Airway epithelial cell (primary cell): ENCODE measurements around the gene ARIH2. TPM values are rescaled to one million over a fixed set of nuclear protein-coding genes. Genes with fewer than 3 reads are reported as not detected.

Experiments
- total RNA-seq: library from RNA; depleted of rRNA; stranded (reverse); fragments of >200 nt; gene quantifications from 2 replicates; pipeline ENCODE4 v1.2.3, GENCODE V29; 2015

Gene ARIH2
- total RNA-seq, result 47.5 and 55.1 TPM in 2 replicates

DNA sequence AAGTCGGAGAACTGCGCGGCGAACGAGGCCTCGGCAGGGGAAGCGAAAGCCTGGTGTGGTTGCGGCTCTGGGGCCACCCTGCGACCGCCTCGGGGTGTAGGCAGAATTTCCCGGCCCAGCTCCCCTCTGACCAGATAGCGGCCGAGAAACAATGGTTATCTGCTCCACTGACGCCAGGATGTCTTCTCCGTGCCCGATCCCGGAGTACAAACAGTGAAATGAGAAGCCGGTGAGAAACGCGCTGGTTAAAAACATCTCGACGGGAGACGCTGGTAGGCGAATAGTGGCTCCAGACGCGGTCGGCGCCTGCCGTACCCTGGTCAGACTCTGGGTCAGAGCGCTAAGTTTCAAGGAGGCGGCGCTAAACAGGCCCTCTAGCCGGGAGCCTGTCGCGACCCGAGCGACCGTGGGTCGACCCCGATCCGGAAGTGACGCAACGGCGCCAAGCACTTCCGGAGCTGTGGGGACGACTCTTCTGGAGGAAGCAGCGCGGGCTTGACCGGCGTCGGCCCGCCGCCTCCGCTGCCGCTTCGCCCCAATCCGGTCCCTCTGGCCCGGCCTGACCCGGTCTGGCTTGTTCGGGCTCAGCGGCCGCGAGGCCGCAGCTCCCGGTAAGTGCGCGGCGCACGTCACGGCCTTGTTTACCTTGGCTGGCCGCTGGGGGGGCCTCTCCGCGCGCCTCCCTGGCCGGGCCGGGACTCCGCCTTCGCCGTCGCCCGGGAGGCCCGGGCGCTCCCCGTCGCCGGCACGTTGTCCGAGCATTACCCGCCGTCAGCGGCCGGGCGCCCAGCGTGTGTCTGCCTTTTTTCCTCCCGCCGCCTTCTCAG, at the start of gene ARIH2:
Gene ARIH2, plus strand, starts transcription at position 455 of the 827 bp plus-strand sequence. CDS start 8,717 bp downstream, outside the sequence.

DNA sequence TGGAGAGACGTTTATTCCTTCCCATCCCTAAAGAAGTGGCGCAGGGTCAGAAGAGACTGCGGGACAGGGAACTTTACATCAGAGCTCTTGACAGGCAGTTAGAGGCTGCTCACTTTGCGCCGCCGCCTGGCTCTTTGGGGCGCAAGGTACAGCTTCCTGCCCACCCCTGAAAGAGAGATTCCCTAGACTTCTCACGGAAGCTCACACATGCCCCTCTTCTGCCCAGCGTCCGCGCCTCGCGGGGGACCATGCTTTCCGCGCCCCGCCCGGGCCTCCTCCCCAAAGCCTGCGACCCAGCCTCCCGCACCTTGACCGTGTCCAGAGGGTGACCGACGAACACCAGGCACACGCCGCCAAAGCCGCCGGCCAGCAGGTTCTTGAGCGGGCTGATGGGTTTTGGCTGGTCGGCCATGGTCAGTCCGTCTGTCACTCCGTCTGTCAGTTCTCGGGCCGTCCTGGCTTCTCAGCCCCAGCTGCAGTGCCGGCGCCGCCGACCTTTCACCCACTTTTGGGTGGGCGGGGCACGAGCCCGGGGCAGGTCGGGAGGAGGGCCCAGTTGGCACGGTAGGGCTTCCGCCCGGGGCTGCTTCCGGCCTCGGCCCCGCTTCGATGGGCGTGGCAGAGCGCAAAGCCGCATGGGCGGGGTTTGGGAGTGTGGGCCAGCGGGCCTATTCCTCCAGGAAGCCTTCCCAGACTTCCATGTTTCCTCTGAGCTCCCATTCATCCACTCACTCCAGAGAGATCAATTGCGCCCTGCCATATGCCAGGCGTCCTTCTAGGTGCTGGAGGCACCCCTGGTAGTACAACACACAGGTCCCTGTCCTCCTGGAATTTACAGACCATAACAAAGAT, 20.0 kb upstream of the ARIH2 start, which contains the start of gene SLC25A20:
Gene SLC25A20, minus strand, starts transcription at position 500 of the 852 bp plus-strand sequence. Its CDS starts 88 bp downstream, at position 412.

DNA sequence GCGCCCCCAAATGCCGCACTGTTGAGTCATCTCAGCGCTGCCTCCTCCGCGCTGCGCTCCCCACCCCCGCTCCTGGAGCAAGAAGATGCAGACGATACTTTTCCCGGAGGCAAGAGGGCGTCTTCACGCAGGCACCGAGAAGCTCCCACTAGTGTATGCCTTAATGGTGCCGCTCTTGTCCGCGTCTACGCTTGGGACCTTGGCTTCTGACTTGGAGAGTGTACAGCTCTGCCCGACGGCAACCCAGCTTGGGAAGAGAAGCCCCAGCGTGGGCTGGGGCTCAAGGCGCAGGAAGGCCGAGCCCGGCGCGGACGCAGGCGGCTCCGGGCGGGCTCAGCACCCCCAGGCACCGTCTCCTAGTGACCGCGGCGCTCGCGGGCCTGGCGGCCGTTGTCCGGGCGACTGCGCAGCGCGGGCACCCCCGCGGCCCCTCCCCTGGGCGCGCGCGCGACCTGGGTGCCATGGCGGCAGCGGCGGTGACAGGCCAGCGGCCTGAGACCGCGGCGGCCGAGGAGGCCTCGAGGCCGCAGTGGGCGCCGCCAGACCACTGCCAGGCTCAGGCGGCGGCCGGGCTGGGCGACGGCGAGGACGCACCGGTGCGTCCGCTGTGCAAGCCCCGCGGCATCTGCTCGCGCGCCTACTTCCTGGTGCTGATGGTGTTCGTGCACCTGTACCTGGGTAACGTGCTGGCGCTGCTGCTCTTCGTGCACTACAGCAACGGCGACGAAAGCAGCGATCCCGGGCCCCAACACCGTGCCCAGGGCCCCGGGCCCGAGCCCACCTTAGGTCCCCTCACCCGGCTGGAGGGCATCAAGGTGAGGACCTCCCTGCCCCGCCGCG, 71.4 kb downstream of the ARIH2 start, which contains the start of gene P4HTM:
Gene P4HTM, plus strand, starts transcription at position 446 of the 840 bp plus-strand sequence. Its CDS starts 16 bp downstream, at position 462.

DNA sequence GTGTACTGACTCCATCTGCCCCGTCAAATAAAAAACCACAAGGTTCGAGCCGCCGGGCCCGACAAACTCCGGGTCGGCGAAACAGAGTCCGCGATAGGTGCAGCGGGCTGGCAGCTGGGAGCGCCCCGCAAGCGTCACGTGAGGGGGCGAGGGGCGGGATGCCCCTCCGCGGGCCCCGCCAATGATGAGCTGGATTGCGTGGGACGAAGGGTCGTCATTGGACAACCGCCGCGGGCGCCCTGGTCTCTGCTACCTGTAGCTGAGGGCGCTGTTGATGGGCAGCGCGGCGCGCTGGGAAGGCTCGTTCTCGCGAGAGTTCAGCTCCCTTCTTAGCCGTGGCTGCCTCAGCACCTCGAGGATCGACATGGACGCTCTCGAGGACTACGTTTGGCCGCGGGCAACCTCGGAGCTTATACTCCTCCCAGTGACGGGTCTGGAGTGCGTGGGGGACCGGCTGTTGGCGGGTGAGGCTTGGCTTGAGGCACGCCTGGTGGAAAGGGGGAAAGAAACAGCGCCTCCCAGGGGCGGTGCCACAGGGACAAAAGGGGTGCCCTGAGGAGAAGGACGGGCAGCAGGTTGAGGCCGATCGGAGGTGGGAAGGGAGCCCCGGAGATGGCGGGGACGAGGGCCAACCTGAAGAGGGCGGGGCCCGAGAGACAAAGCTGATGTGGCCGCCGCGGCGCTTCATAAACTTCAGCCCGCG, 88.6 kb downstream of the ARIH2 start, which contains the start of gene WDR6:
Gene WDR6, plus strand, starts transcription at position 324 of the 703 bp plus-strand sequence. Its CDS starts 41 bp downstream, at position 365.

DNA sequence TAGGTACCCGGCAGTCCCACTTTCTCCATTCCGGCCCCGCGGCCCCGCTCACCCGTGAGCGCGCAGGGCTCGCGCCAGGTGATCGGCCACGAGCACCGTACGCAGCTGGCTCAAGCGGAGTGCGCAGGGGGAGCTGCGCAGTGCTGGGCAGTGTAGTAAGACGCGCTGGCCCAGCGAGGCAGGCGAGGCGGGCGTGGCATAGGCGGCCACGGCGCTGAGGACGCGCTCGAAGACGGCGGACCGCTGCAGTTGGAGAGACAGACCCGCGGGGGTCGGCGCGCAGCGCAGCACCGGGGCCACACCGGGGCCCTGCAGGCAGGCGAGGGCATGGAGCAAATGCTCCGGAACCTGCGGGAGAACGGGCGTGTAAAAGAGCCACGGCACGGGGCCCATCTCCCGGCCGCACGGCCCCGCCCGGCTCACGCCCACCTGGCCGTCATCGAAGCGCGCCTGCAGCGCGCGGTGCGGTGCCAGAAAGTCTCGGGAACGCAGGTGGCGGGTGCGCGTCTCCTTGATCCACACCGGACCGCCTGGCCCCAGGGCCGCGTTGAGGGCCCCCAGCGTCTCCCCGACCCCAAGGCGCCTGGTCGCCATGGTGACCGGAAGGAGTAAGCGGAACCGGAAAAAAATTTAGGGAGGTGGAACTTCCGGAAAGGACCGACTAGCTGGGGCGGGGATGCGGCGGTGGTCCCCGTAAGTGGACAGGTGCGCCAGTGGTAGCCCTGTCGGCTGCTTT, 99.5 kb downstream of the ARIH2 start, which contains the start of gene DALRD3:
Gene DALRD3, minus strand, starts transcription at position 610 of the 736 bp plus-strand sequence. Its CDS starts 16 bp downstream, at position 594.

DNA sequence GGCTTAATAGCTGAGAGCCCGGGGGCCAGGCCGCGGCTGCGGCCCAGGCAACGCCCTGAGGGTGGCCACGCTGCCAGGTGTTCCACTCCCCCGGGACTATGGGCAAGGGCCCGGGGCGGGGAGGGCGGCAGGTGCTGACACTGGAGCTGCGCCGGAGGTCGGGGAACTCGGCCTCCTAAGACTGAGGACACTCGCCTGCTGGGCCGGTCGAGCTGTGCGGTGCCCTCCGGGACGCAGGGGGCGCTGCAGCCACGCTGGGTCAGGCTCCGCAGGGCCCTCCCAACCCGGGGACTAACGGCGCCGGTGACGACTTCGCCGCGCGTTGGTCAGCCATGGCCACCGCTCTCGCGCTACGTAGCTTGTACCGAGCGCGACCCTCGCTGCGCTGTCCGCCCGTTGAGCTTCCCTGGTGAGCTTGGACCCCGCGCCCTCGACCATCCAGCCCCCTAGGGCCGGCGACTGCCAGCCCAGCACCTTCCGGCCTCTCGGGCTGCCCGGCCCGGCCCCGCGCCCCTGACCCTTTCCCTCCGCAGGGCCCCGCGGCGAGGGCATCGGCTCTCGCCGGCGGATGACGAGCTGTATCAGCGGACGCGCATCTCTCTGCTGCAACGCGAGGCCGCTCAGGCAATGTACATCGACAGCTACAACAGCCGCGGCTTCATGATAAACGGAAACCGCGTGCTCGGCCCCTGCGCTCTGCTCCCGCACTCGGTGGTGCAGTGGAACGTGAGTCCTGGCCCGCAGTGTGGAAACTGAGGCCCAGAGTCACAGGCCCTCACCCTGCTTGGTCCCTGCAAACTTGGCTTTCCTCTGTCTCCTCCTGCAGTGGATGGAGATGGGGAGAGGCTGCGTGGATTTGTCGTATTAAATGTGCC, 103.4 kb downstream of the ARIH2 start, which contains the start of gene NDUFAF3:
Gene NDUFAF3, plus strand, starts transcription at position 309 of the 875 bp plus-strand sequence. Its CDS starts 24 bp downstream, at position 333.

DNA sequence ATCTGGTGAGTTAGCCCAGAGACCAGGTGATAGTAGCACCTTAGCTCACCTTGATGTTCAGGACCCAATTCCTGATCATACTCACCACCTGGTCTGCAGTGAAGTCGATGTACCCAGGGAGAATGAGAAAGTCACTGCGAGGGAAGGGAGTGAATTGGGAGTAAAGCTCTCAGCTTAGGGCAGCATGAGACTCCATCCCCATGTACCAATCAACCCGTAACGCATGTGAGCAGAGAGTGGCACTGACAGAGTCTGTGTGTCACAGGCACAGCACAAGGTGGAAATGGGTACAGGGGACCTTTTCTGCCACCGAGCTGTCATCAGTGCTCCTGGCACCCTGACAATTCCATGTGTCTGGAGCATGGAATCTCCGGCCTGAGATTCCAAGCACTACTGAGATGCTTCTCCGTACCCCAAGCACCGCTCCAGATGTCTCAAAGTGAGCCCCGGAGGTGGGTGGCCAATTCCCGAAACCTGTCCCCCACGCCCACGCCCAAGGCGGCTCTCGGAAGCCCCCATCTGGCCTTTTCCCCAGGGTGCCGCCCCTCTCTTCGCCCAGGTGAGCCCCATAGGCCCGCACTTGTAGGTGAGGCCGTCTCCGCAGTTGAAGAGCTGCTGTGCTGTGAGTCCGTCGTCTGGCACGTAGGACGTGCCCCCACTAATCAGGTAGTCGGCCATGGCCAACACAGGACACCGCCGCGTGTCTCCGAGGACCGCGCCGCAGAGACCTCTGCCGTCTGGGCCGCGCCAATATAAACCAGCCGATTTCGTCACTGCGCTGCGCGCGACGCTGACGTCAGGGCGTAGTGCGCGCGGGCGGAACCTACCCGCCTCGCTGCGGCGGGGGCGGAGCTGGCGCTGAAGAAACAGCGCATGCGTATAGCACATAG, 110.3 kb downstream of the ARIH2 start, which contains the start of gene IMPDH2:
Gene IMPDH2, minus strand, starts transcription at position 726 of the 890 bp plus-strand sequence. Its CDS starts 48 bp downstream, at position 678.

Other genes starting within 250 kb of the ARIH2 start
- gene NCKIPSD, start 232.9 kb upstream of the ARIH2 start, total RNA-seq, result 25.2 and 34.8 TPM in 2 replicates
- gene IP6K2, start 201.6 kb upstream of the ARIH2 start, total RNA-seq, result 86.9 and 103 TPM in 2 replicates
- 35.0 and 41.8 TPM in 2 replicates for gene PRKAR2A, start 71.0 kb upstream of the ARIH2 start, total RNA-seq
- 9.5 and 11.5 TPM in 2 replicates for gene SLC25A20, start 20.0 kb upstream of the ARIH2 start, total RNA-seq
- gene P4HTM, start 71.4 kb downstream of the ARIH2 start, total RNA-seq, result 13.9 and 15.2 TPM in 2 replicates
- 64.4 and 65.5 TPM in 2 replicates for gene WDR6, start 88.5 kb downstream of the ARIH2 start, total RNA-seq
- gene DALRD3, start 99.7 kb downstream of the ARIH2 start, total RNA-seq, result 34.7 and 45.6 TPM in 2 replicates
- gene NDUFAF3, start 103.3 kb downstream of the ARIH2 start, total RNA-seq, result 92.2 and 212 TPM in 2 replicates
- 290 and 302 TPM in 2 replicates for gene IMPDH2, start 110.6 kb downstream of the ARIH2 start, total RNA-seq
- gene QRICH1, start 175.2 kb downstream of the ARIH2 start, total RNA-seq, result 47.2 and 67.1 TPM in 2 replicates
- 269 and 298 TPM in 2 replicates for gene QARS1, start 185.9 kb downstream of the ARIH2 start, total RNA-seq
- 41.0 and 42.1 TPM in 2 replicates for gene USP19, start 202.0 kb downstream of the ARIH2 start, total RNA-seq
- gene LAMB2, start 214.2 kb downstream of the ARIH2 start, total RNA-seq, result 112 and 135 TPM in 2 replicates
- gene CCDC71, start 247.5 kb downstream of the ARIH2 start, total RNA-seq, result 37.9 and 42.0 TPM in 2 replicates